ENCODE results near the gene RMDN2.

RMDN2 gene, protein sequence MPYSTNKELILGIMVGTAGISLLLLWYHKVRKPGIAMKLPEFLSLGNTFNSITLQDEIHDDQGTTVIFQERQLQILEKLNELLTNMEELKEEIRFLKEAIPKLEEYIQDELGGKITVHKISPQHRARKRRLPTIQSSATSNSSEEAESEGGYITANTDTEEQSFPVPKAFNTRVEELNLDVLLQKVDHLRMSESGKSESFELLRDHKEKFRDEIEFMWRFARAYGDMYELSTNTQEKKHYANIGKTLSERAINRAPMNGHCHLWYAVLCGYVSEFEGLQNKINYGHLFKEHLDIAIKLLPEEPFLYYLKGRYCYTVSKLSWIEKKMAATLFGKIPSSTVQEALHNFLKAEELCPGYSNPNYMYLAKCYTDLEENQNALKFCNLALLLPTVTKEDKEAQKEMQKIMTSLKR

GRCh38 chr2:37925063-37925897 lies at the start of gene RMDN2:
Gene RMDN2 (plus strand): TSS chr2:37925287. CDS start chr2:37929278, 3,991 bp downstream.
- in situ Hi-C loops (cut with HindIII; ENCODE audit: low sequenced_read_pairs): no loop called here

DNA sequence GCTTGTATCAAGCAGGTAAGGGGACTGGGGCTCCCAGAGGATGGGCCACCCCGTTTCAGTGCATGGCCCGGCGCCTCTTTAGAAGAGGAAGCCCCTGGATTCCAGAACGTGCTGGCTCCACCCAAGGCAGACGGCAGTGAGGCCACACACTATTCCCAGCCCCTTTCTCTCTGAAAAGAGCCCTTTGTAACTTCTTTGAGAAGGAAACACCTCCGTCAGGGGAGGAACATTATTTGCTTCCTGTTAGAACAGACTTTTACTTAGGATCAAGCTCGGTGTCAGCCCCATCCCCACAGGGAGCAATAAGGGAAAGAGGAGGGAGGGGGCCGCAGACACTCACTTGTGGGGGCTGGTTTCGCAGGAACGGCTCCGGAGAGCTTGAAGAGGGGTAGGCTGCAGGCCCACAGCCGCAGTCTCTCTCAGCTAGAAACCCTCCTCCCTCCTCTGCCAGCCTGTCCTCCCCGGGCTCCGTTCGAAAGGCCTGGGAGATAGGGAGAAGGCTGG lies 49.6 kb upstream of the RMDN2 start:
- in situ Hi-C loops (cut with HindIII; ENCODE audit: low sequenced_read_pairs): no loop called here

- in situ Hi-C loops (cut with HindIII; ENCODE audit: low sequenced_read_pairs): no loop called here
Observed at GRCh38 chr2:37876227-37876626, 48.9 kb upstream of the RMDN2 start.

GRCh38 chr2:37877457-37878315 lies 47.4 kb upstream of the RMDN2 start:
- in situ Hi-C loops (cut with HindIII; ENCODE audit: low sequenced_read_pairs): no loop called here

DNA sequence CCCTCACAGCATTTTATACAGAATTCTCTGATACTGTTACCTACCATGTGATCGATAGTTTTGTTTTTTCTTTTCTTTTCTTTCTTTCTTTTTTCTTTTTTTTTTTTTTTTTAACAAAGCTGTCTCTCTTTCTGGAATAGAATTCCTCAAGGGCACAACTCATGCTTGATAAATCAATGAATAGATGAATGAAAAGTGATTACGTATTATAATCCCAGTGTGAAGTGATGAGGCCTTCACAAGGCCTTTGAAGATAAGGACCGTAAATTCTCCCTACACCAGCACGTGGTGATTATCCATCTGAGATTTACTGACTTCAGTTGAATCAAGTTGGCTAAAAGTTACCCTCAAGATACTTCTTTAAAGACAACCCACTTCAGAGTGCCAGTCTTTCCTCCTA lies 46.6 kb upstream of the RMDN2 start:
- in situ Hi-C loops (cut with HindIII; ENCODE audit: low sequenced_read_pairs): no loop called here

DNA sequence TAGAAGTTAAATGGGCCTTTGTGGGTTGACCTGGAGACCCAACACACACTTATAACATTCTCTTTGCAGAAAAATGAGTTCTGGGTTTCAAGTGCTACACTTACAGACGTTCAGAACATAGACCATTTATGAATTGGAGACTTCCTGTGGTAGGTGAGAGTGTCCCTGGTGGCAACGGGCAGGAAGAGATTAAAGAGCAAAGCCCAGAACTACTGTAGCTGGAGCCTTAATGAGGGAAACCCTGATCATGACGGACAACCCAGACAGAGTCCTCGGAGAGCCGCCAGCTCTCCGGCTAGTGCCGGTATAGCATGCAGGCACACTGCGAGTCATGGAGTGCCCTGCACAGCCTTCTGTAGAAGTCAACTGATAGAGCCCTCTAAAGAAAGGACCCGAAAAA lies 44.5 kb upstream of the RMDN2 start:
- in situ Hi-C loops (cut with HindIII; ENCODE audit: low sequenced_read_pairs): no loop called here

DNA sequence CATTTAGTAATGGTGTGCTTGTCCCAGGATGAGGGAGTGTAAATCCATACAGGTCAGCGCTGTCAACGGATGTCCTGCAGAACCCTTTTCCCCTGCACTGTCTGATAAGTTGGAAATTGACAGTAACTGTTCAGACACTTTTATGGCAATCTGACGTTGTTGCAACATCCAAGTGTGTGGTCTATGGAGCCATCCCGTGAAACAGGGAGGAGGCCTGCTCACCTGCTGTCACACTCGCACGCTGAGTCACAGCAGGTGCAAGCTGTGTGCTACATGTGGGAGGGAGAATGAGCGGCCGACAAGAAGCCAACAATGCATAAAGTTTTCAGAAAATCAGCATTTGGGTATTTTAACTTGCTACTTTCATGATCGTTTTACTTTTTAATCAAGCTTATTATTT lies 43.7 kb upstream of the RMDN2 start:
- in situ Hi-C loops (cut with HindIII; ENCODE audit: low sequenced_read_pairs): no loop called here

- in situ Hi-C loops (cut with HindIII; ENCODE audit: low sequenced_read_pairs): no loop called here
Observed at GRCh38 chr2:37882036-37882435, 43.1 kb upstream of the RMDN2 start.

- in situ Hi-C loops (cut with HindIII; ENCODE audit: low sequenced_read_pairs): no loop called here
Observed at GRCh38 chr2:37883518-37883917, 41.6 kb upstream of the RMDN2 start.

DNA sequence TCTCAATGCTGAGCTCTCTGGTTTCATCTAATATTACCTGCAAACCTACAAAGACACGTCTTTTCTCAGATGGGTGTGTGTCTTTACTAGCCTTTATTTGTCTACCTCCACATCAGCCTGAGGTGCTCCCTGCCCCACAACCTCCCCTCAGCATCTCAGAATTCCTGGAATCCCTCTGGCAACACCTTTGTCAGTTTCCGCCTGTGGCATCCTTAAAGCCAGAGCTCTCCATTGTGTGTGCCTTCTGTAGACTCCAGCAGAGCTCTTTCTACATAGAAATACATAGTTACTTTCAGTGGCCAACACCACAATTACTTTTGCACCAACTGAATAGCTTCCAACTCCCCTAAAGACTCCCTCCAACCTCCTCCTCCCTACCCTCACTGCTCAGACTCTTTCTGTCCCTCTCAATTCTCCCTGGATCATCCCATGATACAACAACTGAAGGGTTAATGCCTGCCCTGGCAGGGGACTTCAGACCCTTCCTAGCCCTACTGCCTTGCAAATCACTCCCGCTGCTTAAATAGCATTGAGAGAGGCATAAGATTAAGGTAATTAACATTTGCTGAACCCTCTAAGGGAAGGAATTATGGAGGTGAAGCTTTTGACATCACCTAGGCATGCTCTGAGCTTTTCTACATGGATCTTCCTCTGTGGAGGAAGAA lies 39.6 kb upstream of the RMDN2 start:
- in situ Hi-C loops (cut with HindIII; ENCODE audit: low sequenced_read_pairs): no loop called here

DNA sequence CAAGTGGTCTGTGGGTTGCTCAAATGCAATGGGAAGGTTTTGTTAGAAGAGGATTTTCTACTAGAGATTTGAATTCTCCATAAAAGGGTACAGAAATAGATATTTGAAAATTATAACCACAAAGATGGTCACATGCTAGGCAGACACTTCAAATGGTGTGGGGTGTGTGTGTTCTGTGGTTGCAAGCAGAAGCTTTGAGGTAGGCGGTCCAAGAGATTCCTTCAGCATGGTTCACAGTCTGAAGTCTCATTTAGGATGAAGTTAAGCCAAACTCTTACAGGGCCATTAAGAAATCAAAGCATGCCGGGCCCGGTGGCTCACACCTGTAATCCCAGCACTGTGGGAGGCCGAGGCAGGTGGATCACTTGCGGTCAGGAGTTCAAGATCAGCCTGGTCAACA lies 38.3 kb upstream of the RMDN2 start:
- in situ Hi-C loops (cut with HindIII; ENCODE audit: low sequenced_read_pairs): no loop called here

DNA sequence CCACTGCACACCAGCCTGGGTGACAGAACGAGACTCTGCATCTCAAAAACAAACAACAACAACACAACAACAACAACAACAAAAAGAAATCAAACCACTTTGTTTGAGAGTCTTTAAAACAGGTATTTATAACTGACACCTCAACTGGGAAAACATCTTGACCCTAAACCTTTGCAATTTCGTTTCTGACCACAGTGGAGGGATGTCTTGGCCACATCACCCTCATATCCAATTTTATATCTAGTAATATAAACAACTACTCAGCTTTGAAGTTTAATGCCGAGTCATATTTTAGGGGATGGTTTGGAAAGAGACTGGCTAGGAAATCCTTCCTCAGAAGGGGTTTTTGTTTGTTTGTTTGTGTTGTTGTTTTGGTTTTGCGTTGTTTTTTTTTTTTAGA lies 37.8 kb upstream of the RMDN2 start:
- in situ Hi-C loops (cut with HindIII; ENCODE audit: low sequenced_read_pairs): no loop called here

GRCh38 chr2:37890893-37891495 lies 34.1 kb upstream of the RMDN2 start:
- in situ Hi-C loops (cut with HindIII; ENCODE audit: low sequenced_read_pairs): no loop called here

- in situ Hi-C loops (cut with HindIII; ENCODE audit: low sequenced_read_pairs): no loop called here
Observed at GRCh38 chr2:37891846-37892435, 33.1 kb upstream of the RMDN2 start.

DNA sequence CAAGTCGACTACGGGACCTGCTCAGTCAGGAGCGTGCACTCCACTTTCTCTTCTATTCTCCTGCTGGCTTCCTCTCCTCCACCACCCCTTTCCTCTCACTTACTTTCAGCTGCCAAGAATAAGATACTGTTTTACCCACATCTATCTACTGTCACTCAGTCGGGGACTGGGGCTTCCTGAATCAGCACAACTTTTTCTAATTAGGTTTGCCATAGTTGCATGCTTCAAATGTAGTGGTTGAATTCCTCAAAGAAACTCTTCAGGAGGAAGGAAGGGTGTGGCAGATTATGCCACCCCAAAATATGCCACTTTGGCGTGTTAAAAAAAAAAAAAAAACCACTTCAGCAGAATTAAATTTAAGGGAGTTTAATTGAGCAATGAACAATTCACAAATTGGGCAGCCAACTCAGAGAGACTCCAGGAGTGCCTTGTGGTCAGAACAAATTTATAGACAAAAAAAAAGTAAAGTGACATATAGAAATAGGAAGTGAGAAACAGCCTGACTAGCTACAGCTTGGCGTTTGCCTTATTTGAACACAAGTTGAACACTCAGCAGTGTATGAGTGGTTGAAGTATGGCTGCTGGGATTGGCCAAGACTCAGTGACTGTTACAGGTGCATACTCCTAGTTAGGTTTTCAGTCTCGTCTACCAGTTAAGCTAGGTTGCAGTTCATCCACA lies 32.5 kb upstream of the RMDN2 start:
- in situ Hi-C loops (cut with HindIII; ENCODE audit: low sequenced_read_pairs): no loop called here

DNA sequence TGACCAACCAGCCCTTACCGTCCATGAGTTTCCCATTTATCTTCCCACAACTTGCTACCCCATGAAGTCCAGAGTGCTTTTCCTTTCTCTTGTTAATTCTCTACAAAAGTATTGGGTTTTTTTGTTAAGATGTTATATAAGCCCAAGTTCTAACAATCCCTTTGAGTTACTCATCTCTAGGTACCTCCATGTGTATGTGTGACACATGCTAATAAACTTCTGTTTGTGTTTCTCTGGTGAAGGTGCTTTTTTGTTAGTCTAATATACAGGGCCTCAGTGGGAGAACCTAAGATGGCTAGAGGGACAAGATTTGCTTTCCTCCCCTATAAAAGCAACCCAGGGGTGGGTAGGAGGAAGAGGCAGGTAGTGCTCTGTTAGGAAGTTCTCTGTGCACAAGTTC lies 31.8 kb upstream of the RMDN2 start:
- in situ Hi-C loops (cut with HindIII; ENCODE audit: low sequenced_read_pairs): no loop called here

DNA sequence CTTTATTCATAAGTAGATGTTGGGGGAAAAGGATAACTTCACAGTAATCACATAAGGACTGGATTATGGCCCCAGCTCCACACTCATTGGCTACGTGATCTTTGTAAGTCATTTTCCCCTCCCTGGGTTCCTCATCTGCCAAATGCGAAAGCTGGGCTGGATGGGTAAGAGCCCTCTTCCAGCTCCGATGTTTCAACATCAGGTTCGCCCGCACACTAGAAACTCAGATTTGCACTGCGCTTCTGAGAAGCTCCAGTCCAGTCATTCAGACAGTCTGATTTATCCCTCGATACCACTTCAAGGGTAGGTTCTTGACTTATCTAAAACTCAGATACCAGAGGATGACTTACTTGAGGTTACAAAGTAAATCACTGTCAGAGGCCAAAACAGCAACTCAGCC lies 31.0 kb upstream of the RMDN2 start:
- in situ Hi-C loops (cut with HindIII; ENCODE audit: low sequenced_read_pairs): no loop called here

DNA sequence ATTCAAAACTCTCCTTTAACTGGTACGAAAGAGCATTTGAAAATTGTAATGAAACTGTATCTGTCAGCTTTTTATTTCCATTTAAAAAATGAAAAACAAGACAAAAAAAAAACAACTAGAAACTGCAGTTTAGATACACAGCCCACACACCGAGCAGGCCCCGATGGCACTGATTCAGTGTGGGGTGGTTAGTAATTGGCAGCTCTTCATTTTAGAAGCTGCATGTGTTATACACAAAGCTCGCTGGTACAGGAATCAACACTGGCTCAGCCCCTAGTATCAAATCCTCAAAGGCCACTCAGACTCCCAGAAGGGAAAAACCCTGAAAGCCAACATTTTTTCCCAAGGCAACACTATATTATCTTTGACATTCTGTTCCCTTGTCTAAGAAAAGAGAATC lies 30.5 kb upstream of the RMDN2 start:
- in situ Hi-C loops (cut with HindIII; ENCODE audit: low sequenced_read_pairs): no loop called here

GRCh38 chr2:37895140-37895539 lies 29.9 kb upstream of the RMDN2 start:
- in situ Hi-C loops (cut with HindIII; ENCODE audit: low sequenced_read_pairs): no loop called here
